ENCODE measurements around the gene SHB.

- no peak for TF ChIP-seq EZH2 (IDR thresholded peaks at IDR 0.05; ENCODE audit: borderline replicate concordance, low read depth, low read length, severe bottlenecking)
- no peak for TF ChIP-seq POLR2A (IDR thresholded peaks at IDR 0.05; ENCODE audit: low read depth, low read length)
- no peak for TF ChIP-seq FOS (IDR thresholded peaks at IDR 0.05; ENCODE audit: borderline replicate concordance, insufficient read depth, low read length)
- TF ChIP-seq CTCF (IDR thresholded peaks at IDR 0.05; ENCODE audit: extremely low read depth in 1 of 2, insufficient read depth in 1 of 2, low read depth in 1 of 2, low read length in 2 of 2): no peak
- TF ChIP-seq MYC (IDR thresholded peaks at IDR 0.05; ENCODE audit: low read depth, low read length): no peak
- TF ChIP-seq MAX (IDR thresholded peaks at IDR 0.05; ENCODE audit: insufficient read depth, insufficient read length): no peak
- no peak for TF ChIP-seq JUN (IDR thresholded peaks at IDR 0.05; ENCODE audit: borderline replicate concordance, insufficient read depth, insufficient read length, low read depth)
Observed at GRCh38 chr9:37949576-37949975, 119.5 kb downstream of the SHB start.

Measured in endothelial cell of umbilical vein (primary cell).